Measurements from ENCODE around the gene PPP1R13L. TPM values are rescaled to one million over a fixed set of nuclear protein-coding genes. Genes with fewer than 3 reads are reported as not detected.
A peak's percentile ranks its signal among the peaks of the same experiment; 100 is the strongest.
"Not testable (repeated sequence)": the region's sequence is repeated elsewhere in the genome, so short reads cannot be mapped to it uniquely, and the experiment has no call there.

PPP1R13L gene
- total RNA-seq, 1 donor from 2014 or later = 20.7 TPM

DNA sequence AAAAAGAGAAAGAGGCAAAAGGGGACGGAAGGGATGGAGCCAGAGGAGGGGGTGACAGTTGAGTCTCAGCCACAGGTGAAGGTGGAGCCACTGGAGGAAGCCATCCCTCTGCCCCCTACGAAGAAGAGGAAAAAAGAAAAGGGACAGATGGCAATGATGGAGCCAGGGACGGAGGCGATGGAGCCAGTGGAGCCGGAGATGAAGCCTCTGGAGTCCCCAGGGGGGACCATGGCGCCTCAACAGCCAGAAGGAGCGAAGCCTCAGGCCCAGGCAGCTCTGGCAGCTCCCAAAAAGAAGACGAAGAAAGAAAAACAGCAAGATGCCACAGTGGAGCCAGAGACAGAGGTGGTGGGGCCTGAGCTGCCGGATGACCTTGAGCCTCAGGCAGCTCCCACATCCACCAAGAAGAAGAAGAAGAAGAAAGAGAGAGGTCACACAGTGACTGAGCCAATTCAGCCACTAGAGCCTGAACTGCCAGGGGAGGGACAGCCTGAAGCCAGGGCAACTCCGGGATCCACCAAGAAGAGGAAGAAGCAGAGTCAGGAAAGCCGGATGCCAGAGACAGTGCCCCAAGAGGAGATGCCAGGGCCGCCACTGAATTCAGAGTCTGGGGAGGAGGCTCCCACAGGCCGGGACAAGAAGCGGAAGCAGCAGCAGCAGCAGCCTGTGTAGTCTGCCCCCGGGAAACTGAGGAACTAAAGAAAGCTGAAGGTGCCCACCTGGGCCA is 4.1 kb upstream of the PPP1R13L start:
- intact Hi-C loops (cut with DNase I) = no loop called here

DNA sequence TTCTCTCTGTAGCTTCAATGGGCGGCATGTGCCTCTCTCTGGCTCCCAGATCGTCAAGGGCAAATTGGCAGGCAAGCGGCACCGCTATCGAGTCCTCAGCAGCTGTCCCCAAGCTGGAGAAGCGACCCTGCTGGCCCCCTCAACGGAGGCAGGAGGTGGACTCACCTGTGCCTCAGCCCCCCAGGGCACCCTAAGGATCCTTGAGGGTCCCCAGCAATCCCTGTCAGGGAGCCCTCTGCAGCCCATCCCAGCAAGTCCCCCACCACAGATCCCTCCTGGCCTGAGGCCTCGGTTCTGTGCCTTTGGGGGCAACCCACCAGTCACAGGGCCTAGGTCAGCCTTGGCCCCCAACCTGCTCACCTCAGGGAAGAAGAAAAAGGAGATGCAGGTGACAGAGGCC is 3.3 kb upstream of the PPP1R13L start:
- intact Hi-C loops (cut with DNase I) = no loop called here
- ATAC-seq = no peak
- DNase-seq (ENCODE audit: low spot score) = no peak

More for the DNA sequence above, 4.1 kb upstream of the PPP1R13L start:
- DNase-seq (ENCODE audit: low spot score) (no peak), ATAC-seq (no peak)

DNA sequence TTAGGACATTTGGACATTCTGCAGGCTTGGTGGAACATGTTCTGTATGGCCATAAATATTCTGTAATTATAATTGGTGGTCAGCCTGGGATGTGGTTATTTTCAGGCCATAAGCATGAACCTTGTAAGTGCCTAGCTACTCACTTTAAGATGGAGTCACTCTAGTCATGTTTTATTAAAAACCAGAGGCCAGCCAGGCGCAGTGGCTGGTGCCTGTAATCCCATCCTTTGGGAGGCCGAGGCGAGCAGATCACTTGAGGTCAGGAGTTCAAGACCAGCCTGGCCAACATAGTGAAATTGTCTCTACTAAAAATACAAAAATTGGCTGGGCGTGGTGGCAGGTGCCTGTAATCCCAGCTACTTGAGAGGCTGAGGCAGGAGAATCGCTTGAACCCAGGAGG is 2.7 kb upstream of the PPP1R13L start:
- DNase-seq (ENCODE audit: low spot score); ATAC-seq; intact Hi-C loops (cut with DNase I): not testable (repeated sequence)

DNA sequence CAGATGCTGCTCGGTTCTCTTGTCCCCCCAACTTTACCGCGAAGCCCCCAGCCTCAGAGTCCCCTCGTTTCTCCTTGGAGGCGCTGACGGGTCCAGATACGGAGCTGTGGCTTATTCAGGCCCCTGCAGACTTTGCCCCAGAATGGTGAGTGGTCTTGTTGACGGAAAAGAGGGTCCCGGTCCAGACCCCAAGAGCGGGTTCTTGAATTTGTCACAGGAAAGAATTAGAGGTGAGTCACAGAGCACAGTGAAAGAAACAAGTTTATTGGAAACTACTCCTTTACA is 2.2 kb upstream of the PPP1R13L start:
- DNase-seq (ENCODE audit: low spot score) (no peak), ATAC-seq (no peak)
- intact Hi-C loops (cut with DNase I) = no loop called here

DNA sequence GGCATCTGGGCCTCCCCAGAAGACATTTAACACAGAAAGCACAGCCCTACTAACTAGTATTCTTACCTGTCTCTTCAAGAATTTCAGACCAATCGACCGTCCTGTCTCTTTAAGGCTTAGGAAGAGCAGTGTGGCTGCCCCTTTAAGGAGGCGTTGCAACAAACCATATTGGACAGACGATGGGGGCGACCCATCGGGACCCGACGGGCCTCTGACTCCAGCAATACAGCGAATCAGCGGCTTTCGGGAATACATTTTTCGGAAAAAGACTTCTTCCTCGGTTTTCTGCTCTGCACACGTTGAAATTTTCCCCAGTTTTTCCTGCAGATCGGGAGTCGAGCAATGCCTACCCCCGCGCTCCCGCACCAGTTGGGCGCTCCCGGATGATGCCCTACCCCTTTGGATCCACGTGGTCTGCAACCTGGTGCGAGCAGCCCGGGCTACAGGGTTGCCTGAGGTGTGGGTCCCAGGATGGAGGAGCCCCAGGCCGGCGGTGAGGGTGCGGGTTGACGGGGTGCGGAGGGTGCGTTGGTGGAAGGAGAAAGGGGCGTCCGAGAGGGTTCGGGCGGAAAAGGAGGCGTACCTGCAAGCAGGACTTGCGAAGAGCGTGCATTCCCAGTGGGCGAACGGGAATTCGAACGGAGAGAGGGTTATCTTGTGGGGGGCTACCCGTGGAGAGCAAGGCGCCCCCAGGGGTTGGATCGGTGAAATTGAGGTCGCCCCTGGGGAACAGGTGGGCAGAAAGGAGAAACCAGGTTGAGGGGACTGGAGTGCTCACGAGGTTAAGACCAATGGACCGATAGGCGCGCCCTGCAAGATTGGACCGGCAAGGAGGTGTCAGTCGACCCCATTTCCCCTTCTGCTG is 1.6 kb upstream of the PPP1R13L start, which contains the start of gene POLR1G:
Gene POLR1G, plus strand, starts transcription at position 419 of the 865 bp plus-strand sequence. Its CDS starts 53 bp downstream, at position 472.
- ATAC-seq (peak; percentile 85), DNase-seq (ENCODE audit: low spot score) (peak; percentile 87)
- intact Hi-C loops (cut with DNase I) = no loop called here

DNA sequence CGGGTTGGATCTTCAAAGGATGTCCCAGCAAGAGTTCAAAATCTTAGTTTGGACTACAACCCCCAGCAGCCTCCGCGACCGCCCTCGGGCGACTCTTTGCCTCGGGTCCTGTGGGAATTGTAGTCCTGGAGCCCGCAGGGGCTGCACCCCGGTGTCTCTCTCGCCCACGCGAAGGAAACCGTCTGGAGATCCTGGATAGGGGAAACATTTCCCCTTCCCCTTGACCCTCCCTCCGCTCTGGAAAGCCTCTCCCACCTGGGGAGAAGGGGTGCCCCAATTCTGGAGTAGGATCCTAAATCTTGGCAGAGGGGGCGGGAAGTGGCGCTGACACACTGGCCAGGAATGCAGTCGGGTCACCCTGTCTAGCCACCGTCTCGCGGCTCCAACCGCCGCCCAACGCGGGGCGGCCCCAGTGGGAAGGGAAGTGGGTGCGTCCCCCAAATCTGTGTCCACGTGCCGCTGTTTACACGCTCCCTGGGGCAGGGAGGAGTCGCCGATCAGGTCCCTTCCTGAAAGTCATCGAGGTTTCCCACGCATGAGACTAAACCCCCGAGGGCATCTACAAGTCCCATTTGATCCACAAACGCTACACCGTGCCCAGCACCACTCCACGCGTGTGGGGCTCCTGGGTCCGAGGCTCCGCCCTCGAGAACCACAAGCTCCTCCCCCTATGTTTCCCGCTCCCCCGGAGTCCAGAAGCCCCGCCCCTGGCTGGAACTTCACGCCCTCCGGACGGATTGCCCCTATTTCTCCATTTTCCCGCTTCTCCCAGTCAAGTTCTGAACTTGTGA is 761 bp upstream of the PPP1R13L start:
- peak; percentile 92 for DNase-seq (ENCODE audit: low spot score)
- intact Hi-C loops (cut with DNase I) = no loop called here
- ATAC-seq = peak; percentile 86

DNA sequence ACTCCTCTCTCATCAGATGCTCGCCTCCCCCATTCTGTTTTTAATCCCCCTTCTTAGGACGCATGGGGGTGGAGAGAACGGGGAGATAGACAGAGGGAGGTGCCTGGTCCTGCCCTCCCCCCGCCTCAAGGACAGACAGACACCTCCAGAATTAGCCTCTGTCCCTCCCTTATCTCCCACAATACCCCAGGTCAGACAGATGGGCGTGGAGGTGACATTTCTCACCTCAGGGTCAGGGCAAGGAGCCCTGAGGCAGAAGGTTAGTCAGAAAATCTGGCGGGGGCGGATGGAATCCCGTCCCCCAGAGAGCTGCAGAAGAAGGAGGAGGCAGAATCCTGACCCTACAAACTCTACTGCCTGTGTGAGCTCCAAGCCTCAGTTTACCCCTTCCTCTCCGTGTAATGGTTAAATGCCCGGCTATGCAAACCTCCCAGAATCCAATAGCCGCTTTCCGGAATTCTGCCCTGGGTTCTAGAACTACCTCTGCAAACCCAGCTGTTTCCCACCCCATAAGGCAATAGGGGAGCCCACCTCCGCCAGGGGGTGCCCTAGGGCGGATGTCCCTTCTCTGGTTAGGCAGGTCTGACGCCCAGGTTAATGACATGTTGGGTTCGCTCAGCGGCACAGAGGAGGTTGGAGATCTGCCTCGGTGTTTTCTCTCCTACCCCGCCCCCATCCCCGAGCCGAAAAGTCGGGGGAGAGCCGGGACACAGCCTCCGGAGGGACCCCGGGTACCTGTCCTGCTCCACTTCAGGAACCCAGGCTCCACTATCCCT is 900 bp downstream of the PPP1R13L start:
- DNase-seq (ENCODE audit: low spot score) (no peak), ATAC-seq (no peak)
- intact Hi-C loops (cut with DNase I) = no loop called here

DNA sequence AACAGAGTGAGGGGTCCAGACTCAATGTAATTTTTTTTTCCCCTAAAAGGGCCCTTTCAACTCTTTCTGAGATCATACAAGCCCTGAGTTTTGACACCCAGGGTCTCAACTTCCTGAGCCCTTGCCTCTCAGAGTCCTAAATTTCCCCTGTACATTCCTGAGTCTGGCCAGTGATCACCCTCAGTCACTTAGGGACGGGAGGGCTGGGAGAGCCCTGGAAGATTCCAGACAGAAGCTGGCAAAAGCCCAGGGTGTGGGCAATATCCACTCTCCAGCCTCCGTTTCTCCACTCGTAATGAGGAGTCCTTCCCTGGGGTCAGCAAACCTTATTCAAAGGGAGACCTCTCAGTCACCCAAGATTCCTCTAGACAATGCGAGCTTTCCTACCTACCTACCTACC is 1.6 kb downstream of the PPP1R13L start:
- intact Hi-C loops (cut with DNase I) = no loop called here
- ATAC-seq (no peak), DNase-seq (ENCODE audit: low spot score) (no peak)

DNA sequence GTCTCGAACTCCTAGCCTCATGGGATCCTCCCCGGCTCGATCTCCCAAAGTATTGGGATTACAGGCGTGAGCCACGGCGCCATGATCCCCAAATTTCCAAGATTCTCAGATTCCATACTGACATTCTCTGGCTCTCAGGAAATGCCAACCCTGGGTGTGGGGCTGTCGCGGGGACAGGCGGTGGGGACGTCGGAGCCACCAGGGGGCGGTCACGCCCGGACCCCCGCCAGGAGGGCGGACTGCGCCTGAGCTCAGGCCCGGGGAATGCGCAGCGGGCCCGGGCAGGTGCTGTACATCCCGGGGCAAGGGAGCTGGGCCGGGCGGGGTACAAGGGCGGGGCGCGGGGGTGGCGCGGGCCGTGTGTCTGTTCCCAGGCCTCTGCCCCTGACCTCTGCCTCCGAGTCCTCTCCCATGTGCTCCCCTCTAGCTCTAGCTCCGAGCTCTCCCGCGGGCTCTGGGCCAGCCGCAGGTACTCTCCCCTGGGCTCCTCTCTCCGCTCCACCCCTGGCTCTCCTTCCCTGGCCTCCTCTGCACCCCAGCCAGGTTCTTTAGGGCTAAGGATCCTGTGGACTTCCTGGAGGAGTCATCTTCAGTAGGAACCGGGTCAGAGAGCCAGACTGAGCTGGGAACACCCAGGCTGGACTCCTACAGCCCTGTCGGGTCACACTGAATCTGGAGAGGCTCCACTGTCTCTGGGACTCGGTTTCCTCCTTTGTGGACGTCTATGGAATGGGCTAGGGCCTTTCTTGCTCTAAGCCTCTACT is 2.4 kb downstream of the PPP1R13L start:
- ATAC-seq (no peak), DNase-seq (ENCODE audit: low spot score) (no peak)
- intact Hi-C loops (cut with DNase I) = no loop called here

DNA sequence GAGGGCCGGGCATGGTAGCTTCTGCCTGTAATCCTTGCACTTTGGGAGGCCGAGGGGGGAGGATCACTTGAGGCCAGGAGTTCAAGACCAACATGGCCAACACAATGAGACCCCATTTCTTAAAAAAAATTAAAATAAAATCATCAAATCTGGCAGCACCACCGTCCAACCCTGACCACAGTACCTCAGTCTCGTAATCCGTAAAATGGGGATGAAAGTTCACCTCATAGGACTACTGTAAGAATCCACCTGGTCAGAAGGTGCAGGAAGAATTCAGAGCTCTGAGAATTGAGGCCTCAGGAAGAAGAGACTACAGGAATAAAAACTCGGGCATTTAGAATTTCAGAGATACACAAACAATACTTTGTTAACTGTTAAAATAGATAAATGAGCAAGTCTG is 3.1 kb downstream of the PPP1R13L start:
- no peak for ATAC-seq
- no peak for DNase-seq (ENCODE audit: low spot score)
- intact Hi-C loops (cut with DNase I) = no loop called here

DNA sequence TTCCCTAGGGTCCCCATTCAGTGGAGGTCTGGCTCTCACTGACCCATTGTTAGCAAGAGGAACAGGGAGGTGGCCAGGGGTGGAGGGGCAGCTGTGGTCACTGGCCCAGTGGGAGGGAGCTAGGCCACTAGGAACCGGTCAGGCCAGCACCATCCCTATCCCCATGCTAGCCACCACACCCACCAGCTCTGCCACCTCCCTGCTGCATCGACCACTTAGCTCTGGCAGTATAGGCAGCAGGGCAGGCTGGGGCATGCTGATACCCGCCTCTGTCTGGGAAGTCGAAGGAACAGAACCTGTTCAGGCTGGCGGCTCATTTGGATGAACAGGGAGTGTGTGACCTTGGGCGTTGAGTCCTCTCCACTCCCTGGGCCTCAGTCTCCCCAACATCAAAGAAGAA is 4.7 kb downstream of the PPP1R13L start:
- ATAC-seq = no peak
- intact Hi-C loops (cut with DNase I) = no loop called here
- DNase-seq (ENCODE audit: low spot score) = no peak

DNA sequence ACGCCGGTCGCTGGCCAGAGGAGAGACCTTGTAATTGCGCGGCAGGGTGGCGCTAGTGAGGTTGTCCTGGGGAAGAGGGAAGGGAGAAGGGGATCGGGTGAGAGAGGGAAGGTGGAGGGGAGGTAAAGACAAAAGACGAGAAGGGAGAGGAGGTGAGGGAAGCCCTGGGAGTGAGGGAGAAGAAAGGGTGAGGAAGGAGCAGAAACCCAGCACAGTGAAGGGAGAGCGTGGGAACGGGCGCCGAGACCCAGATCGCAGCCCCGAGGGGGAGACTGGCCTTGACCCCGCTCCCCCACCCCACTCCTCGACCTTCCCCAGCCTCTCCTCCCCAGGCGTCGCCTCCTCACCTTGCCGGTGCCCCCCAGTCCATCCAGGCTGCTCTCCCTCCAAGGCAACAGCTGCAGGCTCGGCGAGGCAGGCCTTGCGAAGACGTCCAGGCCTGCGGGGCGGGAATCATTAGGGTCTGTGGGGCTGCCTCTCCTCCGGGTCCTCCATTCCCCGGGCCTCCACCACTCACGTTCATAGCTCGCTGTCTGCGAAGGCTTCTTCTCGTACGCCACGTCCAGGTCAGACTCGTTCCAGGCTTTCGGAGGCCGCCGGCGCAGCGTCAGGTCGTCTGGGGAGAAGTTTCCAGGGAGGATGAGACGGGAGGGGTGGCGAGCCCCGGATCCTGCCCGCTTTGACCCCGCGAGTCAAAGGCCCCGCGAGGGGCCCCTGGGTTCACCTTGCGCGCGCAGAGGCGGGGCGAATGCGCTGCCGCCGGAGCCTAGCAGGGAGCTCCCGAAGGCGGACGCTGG is 8.8 kb downstream of the PPP1R13L start:
- ATAC-seq (no peak), DNase-seq (ENCODE audit: low spot score) (no peak)
- intact Hi-C loops (cut with DNase I) = no loop called here

DNA sequence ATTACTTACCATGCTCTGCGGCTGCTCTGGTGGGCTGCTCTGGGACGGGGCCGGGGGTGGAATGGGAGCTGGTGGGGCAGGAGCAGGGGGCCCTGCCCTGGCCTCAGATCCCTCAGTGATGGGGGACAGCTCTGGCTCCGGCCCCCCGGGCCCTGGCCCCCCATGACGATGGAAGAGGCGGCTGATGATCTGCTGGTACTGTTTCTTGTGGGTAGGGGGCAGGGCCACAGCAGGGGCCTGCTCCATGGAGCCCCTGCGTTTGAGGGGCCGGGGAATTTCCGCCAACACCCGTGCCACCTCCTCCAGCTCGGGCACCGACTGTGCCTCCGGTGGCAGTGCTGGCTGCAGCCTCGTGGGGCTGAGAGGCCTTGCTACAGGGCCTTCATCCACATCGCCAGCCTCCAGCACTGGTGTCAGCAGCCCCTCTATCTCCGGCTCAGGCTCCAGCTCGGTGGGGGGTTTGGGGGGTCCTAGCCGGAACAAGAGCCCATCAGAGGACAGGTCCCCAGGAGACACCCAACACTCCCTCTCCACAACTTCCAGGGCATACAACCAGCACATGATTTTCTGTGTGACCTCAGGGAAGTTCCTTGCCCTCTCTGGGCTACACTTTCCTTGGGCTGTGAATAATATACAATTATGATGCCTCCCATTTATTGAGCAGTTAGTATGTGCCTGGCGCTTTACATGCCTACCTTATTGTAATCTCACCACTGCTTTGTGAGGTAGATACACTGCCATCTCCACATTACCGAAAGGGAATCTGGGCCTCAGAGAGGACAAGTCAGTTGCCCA is 12.8 kb downstream of the PPP1R13L start:
- no peak for DNase-seq (ENCODE audit: low spot score)
- intact Hi-C loops (cut with DNase I) = no loop called here
- no peak for ATAC-seq

DNA sequence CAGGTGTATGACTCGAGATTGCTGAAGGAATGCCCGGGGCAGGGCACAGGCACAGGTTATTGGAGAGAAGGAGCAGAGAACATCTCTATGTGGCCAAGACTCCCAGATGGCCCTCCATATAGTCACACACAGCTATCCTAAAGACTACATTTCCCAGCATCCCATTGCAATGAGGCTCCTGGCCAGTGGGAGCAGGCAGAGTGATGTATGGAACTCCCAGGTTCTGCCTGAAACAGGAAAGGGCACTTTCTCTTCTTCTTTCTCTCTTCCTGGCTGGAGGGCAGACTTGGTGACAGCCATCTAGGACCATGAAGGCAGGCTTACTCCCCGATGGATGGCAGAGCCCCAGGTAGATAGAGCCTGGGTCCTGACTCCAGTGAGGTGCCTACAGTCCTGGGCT is 13.5 kb downstream of the PPP1R13L start:
- intact Hi-C loops (cut with DNase I) = no loop called here
- DNase-seq (ENCODE audit: low spot score) (no peak), ATAC-seq (no peak)

DNA sequence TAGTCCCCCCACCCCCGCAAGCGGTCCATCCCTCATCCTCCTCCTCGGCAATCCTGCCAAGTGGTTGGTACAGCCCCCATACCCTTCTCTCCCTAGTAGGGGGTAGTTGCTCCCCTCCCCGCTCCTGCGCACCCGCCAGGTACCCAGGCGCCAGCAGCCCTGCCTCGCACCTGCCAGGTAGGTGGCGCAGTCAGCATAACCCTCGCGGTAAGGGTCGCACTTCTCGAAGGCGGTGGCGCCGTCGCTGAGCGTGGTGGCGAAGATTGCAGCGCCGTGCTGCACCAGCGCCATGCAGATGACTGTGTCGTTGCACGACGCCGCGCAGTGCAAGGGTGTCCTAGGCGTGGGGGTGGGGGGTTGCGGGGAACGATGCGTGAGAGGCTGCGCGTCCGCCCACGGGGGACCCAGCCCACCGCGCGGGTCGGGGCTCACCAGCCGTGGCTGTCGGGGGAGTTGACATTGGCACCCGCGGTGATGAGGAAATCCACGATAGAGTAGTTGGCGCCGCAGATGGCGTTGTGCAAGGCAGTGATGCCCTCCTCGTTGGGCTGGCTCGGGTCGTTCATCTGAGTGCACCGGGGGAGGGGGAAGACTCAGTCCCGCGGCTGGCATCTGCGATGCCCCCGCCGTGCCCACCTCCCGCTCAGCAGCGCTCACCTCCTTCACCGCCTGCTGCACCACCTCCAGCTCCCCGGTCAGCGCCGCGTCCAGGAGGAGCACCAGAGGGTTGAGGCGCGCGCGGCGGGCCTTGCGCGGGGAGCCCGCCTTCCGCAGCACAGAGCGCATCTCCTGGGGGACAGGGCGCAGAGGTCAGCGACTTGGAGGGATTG is 19.3 kb downstream of the PPP1R13L start:
- DNase-seq (ENCODE audit: low spot score) (no peak), ATAC-seq (peak; percentile 44)
- intact Hi-C loops (cut with DNase I) = no loop called here

DNA sequence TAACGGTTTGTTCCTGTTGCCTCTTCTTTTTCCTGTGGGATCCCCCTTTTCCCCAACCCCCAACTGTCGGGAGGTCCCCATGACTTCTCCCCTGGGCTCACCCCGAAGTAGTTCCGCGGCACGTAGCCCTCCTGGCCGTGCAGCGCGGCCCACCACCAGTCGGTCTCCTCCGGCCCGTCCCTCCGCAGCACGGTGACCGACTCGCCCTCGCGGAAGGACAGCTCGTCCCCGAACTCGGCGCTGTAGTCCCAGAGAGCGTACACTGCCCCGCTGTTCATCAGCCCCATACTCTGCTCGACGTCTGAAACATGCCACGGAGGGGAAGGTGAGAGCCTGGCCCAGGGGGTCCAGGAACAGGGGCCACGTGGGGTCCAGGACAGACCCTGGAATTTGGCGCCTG is 22.4 kb downstream of the PPP1R13L start:
- intact Hi-C loops (cut with DNase I) = no loop called here
- no peak for ATAC-seq
- DNase-seq (ENCODE audit: low spot score) = no peak
